HG02885 (cell line): ENCODE data around the gene CTNNA3.

Experiments
- ATAC-seq: cut with Tn5 transposase; IDR thresholded peaks from one replicate; pipeline ENCODE4 v1.9.1; 2021; ENCODE audit warnings: mild to moderate bottlenecking; ENCODE audit not compliant: unreplicated experiment, poor library complexity

The CTNNA3 gene

GRCh38 chr10:66535439-66535838, 1160.6 kb downstream of the CTNNA3 start:
- ATAC-seq = no peak

- ATAC-seq = no peak
Observed at GRCh38 chr10:66534866-66535265, 1161.1 kb downstream of the CTNNA3 start.

GRCh38 chr10:66521506-66521905, 1174.5 kb downstream of the CTNNA3 start:
- no peak for ATAC-seq

- no peak for ATAC-seq
Observed at GRCh38 chr10:66519616-66520015, 1176.4 kb downstream of the CTNNA3 start.

- no peak for ATAC-seq
Observed at GRCh38 chr10:66514666-66515065, 1181.3 kb downstream of the CTNNA3 start.

- no peak for ATAC-seq
Observed at GRCh38 chr10:66513504-66513903, 1182.5 kb downstream of the CTNNA3 start.

GRCh38 chr10:66505003-66505657, 1190.9 kb downstream of the CTNNA3 start:
- no peak for ATAC-seq

GRCh38 chr10:66501356-66501755, 1194.6 kb downstream of the CTNNA3 start:
- ATAC-seq = no peak

- no peak for ATAC-seq
Observed at GRCh38 chr10:66483966-66484365, 1212.0 kb downstream of the CTNNA3 start.

GRCh38 chr10:66472156-66472555, 1223.8 kb downstream of the CTNNA3 start:
- ATAC-seq = no peak

- ATAC-seq = no peak
Observed at GRCh38 chr10:66467042-66467441, 1229.0 kb downstream of the CTNNA3 start.

GRCh38 chr10:66466622-66467021, 1229.4 kb downstream of the CTNNA3 start:
- ATAC-seq = no peak

GRCh38 chr10:66463611-66464010, 1232.4 kb downstream of the CTNNA3 start:
- no peak for ATAC-seq

- ATAC-seq = no peak
Observed at GRCh38 chr10:66457629-66458028, 1238.4 kb downstream of the CTNNA3 start.

- no peak for ATAC-seq
Observed at GRCh38 chr10:66455304-66455703, 1240.7 kb downstream of the CTNNA3 start.

GRCh38 chr10:66440568-66440967, 1255.4 kb downstream of the CTNNA3 start:
- no peak for ATAC-seq

GRCh38 chr10:66414943-66415342, 1281.1 kb downstream of the CTNNA3 start:
- ATAC-seq = no peak

- no peak for ATAC-seq
Observed at GRCh38 chr10:66405566-66405965, 1290.4 kb downstream of the CTNNA3 start.

- no peak for ATAC-seq
Observed at GRCh38 chr10:66398669-66399068, 1297.3 kb downstream of the CTNNA3 start.

GRCh38 chr10:66394342-66395063, 1301.5 kb downstream of the CTNNA3 start:
- ATAC-seq = no peak

- no peak for ATAC-seq
Observed at GRCh38 chr10:66390926-66391325, 1305.1 kb downstream of the CTNNA3 start.

GRCh38 chr10:66381045-66381444, 1315.0 kb downstream of the CTNNA3 start:
- ATAC-seq = no peak
